Neural progenitor cell (in vitro differentiated cells): ENCODE measurements around the gene TM4SF5. TPM values are rescaled to one million over a fixed set of nuclear protein-coding genes. Genes with fewer than 3 reads are reported as not detected.

ENCODE experiments used
- DNase-seq: peaks from one replicate; pipeline ENCODE4 v3.0.0-alpha.2; 2016; ENCODE audit warnings: low spot score
- H2AFZ ChIP-seq: fragments of 200-600 bp; sonication (generic); replicated peaks from 2 replicates; pipeline ENCODE4 v1.6.1; 2016; ENCODE audit warnings: antibody characterized with exemption
- H3F3A ChIP-seq: fragments of 200-600 bp; sonication (generic); 2 replicates; pipeline ENCODE4 v1.6.1; 2016; ENCODE audit warnings: antibody characterized with exemption, low read depth
- H3K27ac ChIP-seq: fragments of 200-600 bp; sonication (generic); 2 replicates; pipeline ENCODE4 v1.5.1; 2016; ENCODE audit warnings: mild to moderate bottlenecking
- H3K27me3 ChIP-seq: fragments of 200-600 bp; sonication (generic); 2 replicates; pipeline ENCODE4 v1.6.1; 2016; ENCODE audit warnings: mild to moderate bottlenecking, moderate library complexity
- H3K36me3 ChIP-seq: fragments of 200-600 bp; sonication (generic); 2 replicates; pipeline ENCODE4 v1.5.1; 2016
- H3K4me1 ChIP-seq: fragments of 200-600 bp; sonication (generic); 2 replicates; pipeline ENCODE4 v1.6.1; 2016; ENCODE audit warnings: mixed run types
- H3K4me2 ChIP-seq: fragments of 200-600 bp; sonication (generic); 2 replicates; pipeline ENCODE4 v1.6.1; 2016
- H3K4me3 ChIP-seq: fragments of 200-600 bp; sonication (generic); 2 replicates; pipeline ENCODE4 v1.5.1; 2016
- H3K79me2 ChIP-seq: fragments of 200-600 bp; sonication (generic); 2 replicates; pipeline ENCODE4 v1.6.1; 2016; ENCODE audit warnings: low read depth
- H3K9ac ChIP-seq: fragments of 200-600 bp; sonication (generic); 2 replicates; pipeline ENCODE4 v1.6.1; 2016
- H3K9me3 ChIP-seq: fragments of 200-600 bp; sonication (generic); 2 replicates; pipeline ENCODE4 v1.5.1; 2016; ENCODE audit warnings: low read depth
- H4K20me1 ChIP-seq: fragments of 200-600 bp; sonication (generic); 2 replicates; pipeline ENCODE4 v1.6.1; 2016; ENCODE audit warnings: low read depth
- H3K27ac Mint-ChIP-seq: 3 replicates; pipeline ENCODE4 v1.8.0; 2021; ENCODE audit warnings: mixed read lengths
- H3K27me3 Mint-ChIP-seq: 2 replicates; pipeline ENCODE4 v1.8.0; 2022; ENCODE audit warnings: low read depth, mild to moderate bottlenecking, inconsistent platforms, moderate library complexity, mixed read lengths; ENCODE audit not compliant: insufficient read depth
- H3K36me3 Mint-ChIP-seq: 3 replicates; pipeline ENCODE4 v1.8.0; 2021; ENCODE audit warnings: mixed read lengths
- H3K4me1 Mint-ChIP-seq: 3 replicates; pipeline ENCODE4 v1.8.0; 2021; ENCODE audit warnings: mixed read lengths
- H3K4me3 Mint-ChIP-seq: 3 replicates; pipeline ENCODE4 v1.8.0; 2021; ENCODE audit warnings: mild to moderate bottlenecking, moderate library complexity, mixed read lengths
- H3K9me3 Mint-ChIP-seq: 3 replicates; pipeline ENCODE4 v1.8.0; 2020; ENCODE audit warnings: mixed read lengths
- EZH2 ChIP-seq: fragments of 200-600 bp; sonication (generic); IDR thresholded peaks from 2 replicates; pipeline ENCODE4 v1.6.1; 2017; ENCODE audit warnings: antibody characterized with exemption, mild to moderate bottlenecking, moderate library complexity
- EZH2phosphoT487 ChIP-seq: fragments of 200-600 bp; sonication (generic); IDR thresholded peaks from 2 replicates; pipeline ENCODE4 v1.6.1; 2017; ENCODE audit warnings: antibody characterized with exemption
- total RNA-seq: library from RNA; depleted of rRNA; stranded (reverse); fragments of >200 nt; gene quantifications from 2 replicates; pipeline ENCODE4 v1.2.3, GENCODE V29; 2015; ENCODE audit warnings: low replicate concordance
- TF ChIP-seq, protein P1 (sequence below): fragments of 200-600 bp; sonication (generic); IDR thresholded peaks from 2 replicates; pipeline ENCODE4 v1.5.1; 2017; ENCODE audit warnings: antibody characterized with exemption, mild to moderate bottlenecking

The TM4SF5 gene
- total RNA-seq, 1 donor from 2014 or later = not detected

DNA sequence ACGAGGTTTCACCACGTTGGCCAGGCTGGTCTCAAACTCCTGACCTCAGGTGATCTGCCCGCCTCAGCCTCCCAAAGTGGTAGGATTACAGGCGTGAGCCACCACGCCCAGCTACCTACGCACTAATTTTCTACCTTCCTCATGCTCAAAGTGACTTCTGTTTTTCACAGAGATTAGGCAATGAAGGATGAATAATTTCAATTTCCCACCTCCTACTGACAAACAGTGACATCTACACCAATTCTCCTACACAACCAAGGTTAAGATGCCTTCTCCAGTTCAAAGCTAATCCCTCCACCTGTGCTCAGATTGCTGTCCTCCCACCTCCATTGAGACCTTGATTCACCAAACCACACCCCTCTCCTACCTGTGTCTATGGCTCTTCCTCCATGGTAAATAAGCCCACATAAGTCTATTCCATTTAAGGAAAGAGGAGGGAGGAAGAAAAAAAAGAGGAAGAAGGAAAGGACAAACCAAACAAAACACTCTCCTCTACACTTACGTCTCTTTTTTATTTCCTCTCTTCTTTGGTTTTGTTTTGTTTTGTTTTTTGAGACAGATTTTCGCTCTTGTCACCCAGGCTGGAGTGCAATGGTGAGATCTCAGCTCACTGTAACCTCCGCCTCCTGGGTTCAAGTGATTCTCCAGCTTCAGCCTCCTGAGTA is 45.9 kb upstream of the TM4SF5 start:
- no peaks in the 10 kb centered on the region for H3F3A ChIP-seq
- Mint-ChIP-seq H3K4me3 (no peak overlapping the region), H3K9me3 (no peaks in the 10 kb centered on the region), H3K36me3 (peaks cover 1% of the 10 kb centered on the region), H3K27ac (no peak overlapping the region), H3K4me1 (peaks cover 4% of the 10 kb centered on the region), H3K27me3 (peaks cover 7% of the 10 kb centered on the region)
- no peaks in the 10 kb centered on the region for H3K27me3 ChIP-seq
- no peak overlapping the region for H3K4me3 ChIP-seq
- no peaks in the 10 kb centered on the region for H3K79me2 ChIP-seq
- H3K4me1 ChIP-seq = no peaks in the 10 kb centered on the region
- H2AFZ ChIP-seq = no peak overlapping the region
- no peak overlapping the region for H3K9ac ChIP-seq
- no peaks in the 10 kb centered on the region for H3K36me3 ChIP-seq
- H4K20me1 ChIP-seq = no peaks in the 10 kb centered on the region
- H3K9me3 ChIP-seq = no peaks in the 10 kb centered on the region
- no peak for TF ChIP-seq EZH2phosphoT487
- no peak for TF ChIP-seq EZH2
- TF ChIP-seq, protein P1, sequence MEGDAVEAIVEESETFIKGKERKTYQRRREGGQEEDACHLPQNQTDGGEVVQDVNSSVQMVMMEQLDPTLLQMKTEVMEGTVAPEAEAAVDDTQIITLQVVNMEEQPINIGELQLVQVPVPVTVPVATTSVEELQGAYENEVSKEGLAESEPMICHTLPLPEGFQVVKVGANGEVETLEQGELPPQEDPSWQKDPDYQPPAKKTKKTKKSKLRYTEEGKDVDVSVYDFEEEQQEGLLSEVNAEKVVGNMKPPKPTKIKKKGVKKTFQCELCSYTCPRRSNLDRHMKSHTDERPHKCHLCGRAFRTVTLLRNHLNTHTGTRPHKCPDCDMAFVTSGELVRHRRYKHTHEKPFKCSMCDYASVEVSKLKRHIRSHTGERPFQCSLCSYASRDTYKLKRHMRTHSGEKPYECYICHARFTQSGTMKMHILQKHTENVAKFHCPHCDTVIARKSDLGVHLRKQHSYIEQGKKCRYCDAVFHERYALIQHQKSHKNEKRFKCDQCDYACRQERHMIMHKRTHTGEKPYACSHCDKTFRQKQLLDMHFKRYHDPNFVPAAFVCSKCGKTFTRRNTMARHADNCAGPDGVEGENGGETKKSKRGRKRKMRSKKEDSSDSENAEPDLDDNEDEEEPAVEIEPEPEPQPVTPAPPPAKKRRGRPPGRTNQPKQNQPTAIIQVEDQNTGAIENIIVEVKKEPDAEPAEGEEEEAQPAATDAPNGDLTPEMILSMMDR = no peak
- no peak for DNase-seq
- no peak overlapping the region for H3K27ac ChIP-seq
- H3K4me2 ChIP-seq = no peak overlapping the region

DNA sequence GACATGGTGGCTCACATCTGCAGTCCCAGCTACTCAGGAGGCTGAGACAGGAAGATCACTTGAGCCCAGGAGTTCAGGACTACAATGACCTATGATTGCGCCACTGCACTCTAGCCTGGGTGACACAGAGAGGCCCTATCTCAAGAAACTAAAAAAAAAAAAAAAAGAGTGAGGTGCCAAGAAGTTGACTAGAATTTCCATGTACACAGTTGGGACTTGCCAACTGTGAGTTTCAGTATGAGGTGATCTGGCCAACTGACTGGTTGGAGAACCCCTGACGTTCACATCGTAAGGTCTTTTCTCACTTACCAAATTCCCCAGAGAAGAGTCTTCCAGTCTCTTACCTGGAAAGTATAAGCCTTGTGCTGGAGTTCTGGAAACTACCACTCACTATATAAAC is 43.6 kb upstream of the TM4SF5 start:
- Histone ChIP-seq H2AFZ (no peak overlapping the region), H3K27ac (no peak overlapping the region), H3K9ac (no peak overlapping the region), H3K4me3 (no peak overlapping the region), H4K20me1 (peaks cover 14% of the 10 kb centered on the region), H3K4me1 (no peaks in the 10 kb centered on the region), H3K27me3 (no peaks in the 10 kb centered on the region), H3K36me3 (no peaks in the 10 kb centered on the region), H3F3A (peaks cover 5% of the 10 kb centered on the region), H3K4me2 (no peak overlapping the region), H3K79me2 (no peaks in the 10 kb centered on the region), H3K9me3 (no peaks in the 10 kb centered on the region)
- no peak for DNase-seq
- Mint-ChIP-seq H3K9me3 (no peaks in the 10 kb centered on the region), H3K4me3 (no peak overlapping the region), H3K4me1 (peaks cover 8% of the 10 kb centered on the region), H3K36me3 (no peaks in the 10 kb centered on the region), H3K27me3 (peaks cover 7% of the 10 kb centered on the region), H3K27ac (no peak overlapping the region)
- TF ChIP-seq, protein P1 = no peak
- TF ChIP-seq EZH2 = no peak
- no peak for TF ChIP-seq EZH2phosphoT487

DNA sequence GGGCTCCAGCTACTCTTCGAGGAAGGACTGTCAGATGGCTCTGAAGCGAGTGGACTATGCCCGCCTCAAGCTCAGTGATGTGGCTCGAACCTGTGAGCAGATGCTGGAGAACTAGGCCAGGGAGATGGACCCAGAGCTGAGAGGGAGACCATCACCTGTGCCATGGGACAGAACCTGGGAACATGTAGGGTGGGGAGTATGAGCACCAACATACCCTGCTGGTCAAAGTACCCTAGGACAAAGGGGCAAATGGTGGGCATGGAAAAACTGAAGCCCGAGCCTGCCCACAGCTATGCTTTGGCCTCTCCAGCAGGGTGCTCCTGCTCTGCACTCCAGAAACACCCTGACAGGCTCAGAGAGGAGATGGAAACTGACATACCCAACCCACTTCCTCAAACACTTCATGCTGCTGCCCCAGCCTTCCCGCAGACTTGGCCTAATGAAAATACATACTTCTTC is 38.6 kb upstream of the TM4SF5 start:
- Mint-ChIP-seq H3K27ac (no peak overlapping the region), H3K9me3 (no peaks in the 10 kb centered on the region), H3K4me1 (peaks cover 8% of the 10 kb centered on the region), H3K27me3 (peaks cover 22% of the 10 kb centered on the region), H3K36me3 (no peaks in the 10 kb centered on the region), H3K4me3 (no peak overlapping the region)
- H3K4me3 ChIP-seq = no peak overlapping the region
- no peak overlapping the region for H2AFZ ChIP-seq
- no peaks in the 10 kb centered on the region for H3K79me2 ChIP-seq
- H3K4me1 ChIP-seq = no peaks in the 10 kb centered on the region
- peaks cover 34% of the 10 kb centered on the region for H3K27me3 ChIP-seq
- no peak overlapping the region for H3K9ac ChIP-seq
- TF ChIP-seq EZH2phosphoT487 = no peak
- TF ChIP-seq, protein P1 = peak; percentile 11
- no peak for TF ChIP-seq EZH2
- DNase-seq = no peak
- H4K20me1 ChIP-seq = peaks cover 14% of the 10 kb centered on the region
- H3K36me3 ChIP-seq = no peaks in the 10 kb centered on the region
- peaks cover 5% of the 10 kb centered on the region for H3F3A ChIP-seq
- H3K27ac ChIP-seq = no peak overlapping the region
- no peaks in the 10 kb centered on the region for H3K9me3 ChIP-seq
- no peak overlapping the region for H3K4me2 ChIP-seq
